Subcutaneous adipose tissue (tissue), 4 donors: Measurements from ENCODE around the gene RFX4. TPM values are rescaled to one million over a fixed set of nuclear protein-coding genes. Genes with fewer than 3 reads are reported as not detected.

Experiments used
- total RNA-seq, 4 donors: library from RNA; depleted of rRNA; stranded (reverse); fragments of >200 nt; gene quantifications; one replicate each; pipeline ENCODE4 v1.1.0, GENCODE V29; 2016
- TF ChIP-seq, protein P1 (sequence below): fragments of 450-650 bp; IDR thresholded peaks from one replicate; pipeline ENCODE4 v1.5.1; 2016; ENCODE audit warnings: low read depth, mild to moderate bottlenecking, control low read depth, antibody characterized with exemption, moderate library complexity

RFX4 gene
- total RNA-seq, 4 donors from 2014 or later, result 0.38 TPM; not detected in 3

DNA sequence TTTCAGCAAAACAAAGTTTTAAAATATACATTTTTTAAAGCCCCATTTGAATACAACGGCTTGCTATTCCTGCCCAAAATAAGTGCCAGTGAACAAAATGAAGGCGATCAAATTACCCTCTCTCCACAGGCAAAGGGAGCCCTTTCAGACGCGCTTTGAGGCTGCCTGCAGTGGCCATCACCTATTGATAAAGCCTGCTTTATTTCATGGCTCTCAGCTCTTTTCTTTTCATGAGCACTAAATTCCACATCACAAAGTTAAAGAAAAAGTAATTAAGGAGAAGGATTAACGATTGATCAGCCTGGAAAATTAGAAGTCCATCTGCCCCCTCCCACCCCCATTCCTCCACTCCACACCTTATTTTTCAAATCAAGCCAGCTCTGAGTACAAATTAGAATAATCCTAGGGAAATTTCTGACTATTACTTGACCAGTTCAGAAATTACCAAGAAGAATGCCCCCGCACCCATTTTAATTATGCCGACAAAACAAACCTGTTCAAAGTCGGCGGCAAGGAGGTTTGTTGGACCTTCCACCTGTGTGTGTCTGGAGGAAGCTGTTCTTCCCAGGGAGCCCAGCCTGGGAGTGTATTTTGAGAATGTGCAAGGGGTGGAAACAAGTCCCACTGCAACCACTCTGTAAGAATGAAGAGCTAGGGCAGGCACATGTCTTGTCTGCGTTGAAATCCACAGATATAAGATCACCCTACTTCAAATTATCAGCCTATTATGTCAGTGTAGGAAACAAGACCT, 127.5 kb downstream of the RFX4 start:
- TF ChIP-seq, protein P1, sequence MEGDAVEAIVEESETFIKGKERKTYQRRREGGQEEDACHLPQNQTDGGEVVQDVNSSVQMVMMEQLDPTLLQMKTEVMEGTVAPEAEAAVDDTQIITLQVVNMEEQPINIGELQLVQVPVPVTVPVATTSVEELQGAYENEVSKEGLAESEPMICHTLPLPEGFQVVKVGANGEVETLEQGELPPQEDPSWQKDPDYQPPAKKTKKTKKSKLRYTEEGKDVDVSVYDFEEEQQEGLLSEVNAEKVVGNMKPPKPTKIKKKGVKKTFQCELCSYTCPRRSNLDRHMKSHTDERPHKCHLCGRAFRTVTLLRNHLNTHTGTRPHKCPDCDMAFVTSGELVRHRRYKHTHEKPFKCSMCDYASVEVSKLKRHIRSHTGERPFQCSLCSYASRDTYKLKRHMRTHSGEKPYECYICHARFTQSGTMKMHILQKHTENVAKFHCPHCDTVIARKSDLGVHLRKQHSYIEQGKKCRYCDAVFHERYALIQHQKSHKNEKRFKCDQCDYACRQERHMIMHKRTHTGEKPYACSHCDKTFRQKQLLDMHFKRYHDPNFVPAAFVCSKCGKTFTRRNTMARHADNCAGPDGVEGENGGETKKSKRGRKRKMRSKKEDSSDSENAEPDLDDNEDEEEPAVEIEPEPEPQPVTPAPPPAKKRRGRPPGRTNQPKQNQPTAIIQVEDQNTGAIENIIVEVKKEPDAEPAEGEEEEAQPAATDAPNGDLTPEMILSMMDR, result no peak

DNA sequence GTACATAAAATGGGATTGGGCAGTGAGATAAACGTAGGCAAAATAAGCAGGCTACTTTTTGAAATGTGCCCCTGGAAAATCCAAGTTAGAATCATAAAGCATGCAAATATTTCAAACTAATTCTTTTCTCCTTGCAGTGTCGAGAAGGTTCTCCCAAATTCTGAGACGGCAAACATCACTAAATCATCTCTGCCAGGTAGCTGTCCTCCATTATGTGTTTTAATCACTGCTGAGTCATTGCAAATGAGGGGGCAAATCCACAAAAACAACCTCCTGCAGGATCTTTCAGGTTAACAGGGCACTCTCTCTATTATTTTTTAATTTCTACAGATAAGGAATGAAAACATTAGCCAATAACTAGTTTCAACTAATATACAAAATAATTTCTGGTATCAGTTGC, 128.5 kb downstream of the RFX4 start:
- TF ChIP-seq, protein P1, result no peak

DNA sequence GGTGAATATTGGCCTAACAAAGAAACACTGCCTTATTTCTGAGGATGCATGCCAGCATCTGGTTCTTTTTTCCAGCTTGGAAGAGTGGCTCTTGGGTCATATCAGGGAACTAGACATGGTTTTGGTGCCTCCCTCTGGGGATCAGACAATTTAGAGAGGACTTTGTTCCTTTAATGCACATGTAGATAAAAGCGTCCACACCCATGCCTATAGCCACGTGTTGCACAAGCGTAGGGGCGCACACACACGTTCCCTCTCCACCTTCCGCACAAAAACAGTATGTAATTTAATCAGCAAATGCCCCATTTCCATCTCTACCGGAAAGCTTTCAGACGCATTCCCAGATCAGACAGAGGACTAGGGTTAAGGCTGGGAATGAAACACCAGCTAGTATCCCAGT, 130.0 kb downstream of the RFX4 start:
- TF ChIP-seq, protein P1, result no peak

DNA sequence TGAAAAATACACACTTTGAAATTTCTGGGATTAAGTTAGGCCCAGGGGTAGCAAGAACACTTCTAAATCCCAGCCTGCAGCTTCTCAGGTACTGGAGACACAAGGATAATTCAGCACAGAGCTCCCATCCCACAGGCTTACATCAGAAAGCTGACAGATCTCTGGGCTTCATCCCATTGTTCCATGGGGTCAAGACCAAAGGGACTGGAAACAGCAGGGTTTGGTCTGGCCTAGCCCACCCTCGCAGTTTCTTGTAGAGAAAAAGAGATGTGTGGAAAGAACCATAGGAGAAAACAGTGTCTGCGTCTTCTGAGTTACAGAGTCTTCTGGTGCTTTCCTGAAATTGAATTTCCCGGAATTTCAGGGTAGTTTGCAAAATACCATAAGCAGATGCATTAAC, 132.1 kb downstream of the RFX4 start:
- TF ChIP-seq, protein P1, result no peak

DNA sequence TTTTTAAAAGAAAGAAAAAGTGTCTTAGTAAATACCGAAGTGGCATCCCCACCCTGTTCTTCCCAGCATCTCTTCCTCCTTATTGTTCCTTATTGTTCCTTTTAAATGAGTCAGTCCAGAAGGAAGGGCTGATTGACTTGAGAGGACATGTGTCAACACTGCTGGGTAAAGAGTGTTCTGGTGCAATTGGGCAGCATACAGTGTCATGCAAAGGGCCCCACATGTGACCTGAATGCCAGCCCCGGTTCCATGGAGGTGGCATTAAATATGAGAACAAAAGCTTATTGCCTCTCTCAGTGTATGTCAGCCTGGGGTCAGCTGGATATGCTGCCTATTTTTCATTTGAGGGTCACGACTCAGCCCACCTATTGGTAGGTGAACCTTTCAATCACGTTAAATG, 132.8 kb downstream of the RFX4 start:
- TF ChIP-seq, protein P1, result no peak

DNA sequence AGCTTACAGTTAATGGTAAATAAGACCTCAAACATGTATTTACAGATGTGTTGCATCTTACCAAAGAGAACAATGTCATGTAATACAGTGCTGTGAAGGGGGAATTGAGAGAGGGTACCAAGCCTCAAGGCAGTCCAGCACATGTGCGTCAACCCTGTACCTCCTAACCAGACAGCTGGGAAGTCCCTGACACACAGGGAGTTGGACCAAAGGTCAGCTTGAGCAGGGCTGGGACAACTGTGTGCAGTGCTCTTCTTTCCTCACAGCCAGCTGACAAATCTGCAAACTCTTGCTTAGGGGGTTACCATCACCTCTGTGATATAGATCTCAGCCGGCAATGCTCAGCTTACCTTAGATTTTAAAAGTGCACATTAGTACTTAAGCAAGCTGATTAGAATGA, 134.9 kb downstream of the RFX4 start:
- TF ChIP-seq, protein P1, result no peak

DNA sequence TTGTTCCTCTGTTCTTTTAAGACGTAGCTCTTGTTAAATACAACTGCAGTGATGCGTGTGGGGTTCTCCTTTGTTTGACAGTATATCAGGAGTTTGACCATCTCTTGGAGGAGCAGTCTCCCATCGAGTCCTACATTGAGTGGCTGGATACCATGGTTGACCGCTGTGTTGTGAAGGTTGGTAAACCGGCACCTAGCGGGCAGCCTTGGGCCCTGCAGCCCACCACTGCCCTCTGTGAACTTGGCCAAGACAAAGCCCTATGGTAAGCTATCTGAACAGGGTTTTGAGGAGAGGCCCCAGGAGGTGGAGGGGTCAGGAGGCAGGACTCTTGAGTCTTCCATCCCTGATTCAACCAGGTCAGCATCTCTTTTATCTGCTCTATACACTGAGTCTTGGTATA, 137.1 kb downstream of the RFX4 start:
- TF ChIP-seq, protein P1, result no peak
